Prostate gland (tissue), 2 donors: ENCODE results near the gene SYNPO2.

Experiments
- CTCF ChIP-seq, 4 experiments: fragments of 200-600 bp in 2 of 4; fragments of 450-650 bp in 2 of 4; sonication (generic) in 2 of 4; IDR thresholded peaks; 1 replicate in 3 of 4; 2 replicates in 1 of 4; pipeline ENCODE4 v1.5.1; 2016 to 2019; ENCODE audit warnings: antibody characterized with exemption in 4 of 4, mild to moderate bottlenecking in 2 of 4, moderate library complexity in 2 of 4
- POLR2A ChIP-seq: fragments of 450-650 bp; IDR thresholded peaks from one replicate; pipeline ENCODE4 v1.6.1; 2016; ENCODE audit warnings: antibody characterized with exemption, mild to moderate bottlenecking

- TF ChIP-seq CTCF (IDR thresholded peaks at IDR 0.05) (no peak), POLR2A (no peak)
Observed at GRCh38 chr4:118953276-118953675, 64.6 kb downstream of the SYNPO2 start.
